Heart right ventricle (tissue), 16 donors: ENCODE results near the gene ASCL5. TPM values are rescaled to one million over a fixed set of nuclear protein-coding genes. Genes with fewer than 3 reads are reported as not detected.
A peak's percentile ranks its signal among the peaks of the same experiment; 100 is the strongest.

Source experiments
- ATAC-seq, 8 donors: fragments of 200-7000 bp; cut with Tn5 transposase; one replicate each; pipeline ENCODE4 v1.9.1; 2020; ENCODE audit warnings: mild to moderate bottlenecking in 8 of 8, moderate library complexity in 8 of 8, moderate number of reproducible peaks in 1 of 8
- DNase-seq, 2 donors: peaks; one replicate each; pipeline ENCODE4 v3.0.0-alpha.2; 2020
- H3K27ac ChIP-seq, 10 donors: fragments of 200-600 bp; sonication (generic) in 2 of 10; one replicate each; pipeline versions ENCODE4 v1.5.0 to v1.8.0; 2020 to 2022; ENCODE audit warnings: mild to moderate bottlenecking in 3 of 10
- H3K27me3 ChIP-seq, 7 donors: fragments of 200-600 bp; one replicate each; pipeline ENCODE4 v1.8.0; 2021 to 2022; ENCODE audit warnings: mild to moderate bottlenecking in 2 of 7
- H3K36me3 ChIP-seq, 9 donors: fragments of 200-600 bp; sonication (generic) in 1 of 9; one replicate each; pipeline versions ENCODE4 v1.5.0 to v1.8.0; 2020 to 2022; ENCODE audit warnings: mild to moderate bottlenecking in 2 of 9
- H3K4me1 ChIP-seq, 9 donors: fragments of 200-600 bp; sonication (generic) in 1 of 9; one replicate each; pipeline versions ENCODE4 v1.5.0 to v1.8.0; 2020 to 2022; ENCODE audit warnings: mild to moderate bottlenecking in 4 of 9
- H3K4me3 ChIP-seq, 10 donors: fragments of 200-600 bp; sonication (generic) in 2 of 10; one replicate each; pipeline versions ENCODE4 v1.5.0 to v1.8.0; 2020 to 2022; ENCODE audit warnings: mild to moderate bottlenecking in 7 of 10, moderate library complexity in 2 of 10
- H3K9me3 ChIP-seq, 11 donors: fragments of 200-600 bp in 10 of 11; sonication (generic) in 2 of 11; one replicate each; pipeline versions ENCODE4 v1.5.0 to v1.8.0; 2013 to 2022; ENCODE audit warnings: mild to moderate bottlenecking in 2 of 11, control low read depth in 1 of 11, moderate library complexity in 1 of 11
- CTCF ChIP-seq, 9 donors: fragments of 200-600 bp; sonication (generic) in 2 of 9; IDR thresholded peaks; one replicate each; pipeline versions ENCODE4 v1.5.0 to v1.8.0; 2021 to 2022; ENCODE audit warnings: antibody characterized with exemption in 9 of 9, mild to moderate bottlenecking in 5 of 9, moderate library complexity in 1 of 9
- WGBS, 2 donors: extraction: QIAGEN DNeasy Blood & Tissue Kit; methylation state at CpG; one replicate each; pipeline ENCODE4 v1.1.7; 2013; ENCODE audit warnings: inconsistent platforms in 1 of 2; 5-methylcytosine and 5-hydroxymethylcytosine counted together
- intact Hi-C, 10 donors: fragments of 100-400 bp; cut with DNase I; formaldehyde crosslinking; loops; one replicate each; pipeline versions ENCODE4 v1.11.1 to v1.14.2; 2022
- polyA plus RNA-seq, 2 donors: library from polyadenylated mRNA; stranded (reverse); fragments of 200-250 nt; gene quantifications; one replicate each; pipeline ENCODE4 v1.2.3, GENCODE V29; 2013
- total RNA-seq, 10 donors: library from RNA; stranded (reverse); fragmentation: NEBNext Ultra II Directional in 3 of 10; extraction: Animal tissue kit (Norgen Biotek cat#: 25700) in 3 of 10; gene quantifications; one replicate each; pipeline versions ENCODE4 v1.2.1 to v1.2.4, GENCODE V29; 2021 to 2023
- donor health status: Arrhythmogenic right ventricular cardiomyopathy.
- donor health status: ischemic (EF 13 %, LVEDD 7.1; RV severe dilation, severe dysfunction).
- donor health status: healthy with polysubstance abuse.
- donor health status: DM: no; HTN: yes; CAD: no.
- donor health status: DM: no; HTN: no; CAD: no.
- donor health status: ischemic (EF 25% LVEDD 6.9; RV normal size, moderate dysfunction).
- donor health status: ischemic (EF 25% LVEDD 5.7; RV mildly dilated, moderate dysfunction).
- donor health status: healthy.
- donor health status: DM: yes; HTN: yes; CAD: no.
- donor health status: Ischemic cardiomyopathy.
- donor health status: ischemic (EF 35%, LVEDD 5.7; RV mildly dilated, moderate dysfunction).
- donor health status: nonischemic (EF 11% LVEDD 7.7; RV severe dilation, severe dysfunction).
- donor health status: DM: yes; HTN: yes; CAD: no.
- donor health status: PGD.
- donor health status: ischemic (EF 29% LVEDD 5.4; RV normal size, mild dysfunction).
- donor health status: nonischemic (EF 23%, LVEDD 6.1; RV moderate dilation, normal function).

ASCL5 gene
- total and polyA plus RNA-seq, 12 donors, result not detected

DNA sequence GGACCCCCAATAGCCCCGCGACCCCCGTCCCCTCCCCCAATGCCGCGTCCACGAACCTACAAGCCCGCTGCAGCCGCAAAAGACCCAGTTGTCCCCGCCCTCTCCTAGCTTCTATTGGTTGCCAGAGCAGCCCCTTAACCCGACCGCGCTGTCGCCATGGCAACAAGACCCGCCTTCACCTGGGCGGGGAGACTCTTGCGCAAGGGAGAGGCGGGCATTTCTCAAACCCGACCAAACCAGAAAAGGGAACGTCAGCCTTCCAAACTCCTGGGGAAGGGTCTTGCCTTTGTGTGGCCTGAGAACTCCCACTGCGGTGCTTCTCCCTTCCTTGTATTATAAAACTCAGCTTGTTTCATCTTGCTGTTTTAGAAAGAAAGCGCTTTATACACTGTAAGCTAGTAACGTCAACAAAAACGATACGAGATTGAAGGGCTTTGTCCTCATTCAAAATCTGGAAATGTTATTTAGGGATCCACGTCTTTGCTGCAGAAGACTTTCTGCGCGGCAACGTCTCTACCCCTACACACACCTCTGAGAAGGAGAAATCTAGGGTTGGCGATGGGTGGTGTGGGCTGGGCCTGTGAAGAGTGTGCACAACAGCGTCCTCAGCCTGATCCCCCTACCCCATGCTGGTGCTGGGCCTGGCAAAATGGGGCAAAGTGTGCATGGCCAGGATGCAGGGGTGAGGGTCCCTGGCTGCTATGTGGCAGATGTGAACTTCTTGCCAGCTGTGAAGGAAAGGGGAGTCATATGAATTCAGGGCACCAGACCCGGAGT, 27.6 kb upstream of the ASCL5 start, which contains the start of gene TMEM9:
Gene TMEM9, minus strand, starts transcription at position 86 of the 777 bp plus-strand sequence. CDS start 551 bp downstream, outside the sequence.
- 7 to 9% methylated on average over 31 of the region's 31 CpGs for WGBS, 2 donors
- peak within 1 kb of the TSS; percentile 61 to 98 (median 88) for H3K4me3 ChIP-seq
- intact Hi-C loops, result loop anchor here in 1 of 10 donors (1.0 kb wide), 1 partner anchor 16 kb away; no protein-coding TSS in a partner anchor
- TF ChIP-seq CTCF (IDR thresholded peaks at IDR 0.05), result no peak
- H3K36me3 ChIP-seq, result peaks cover 0 to 27% (median 7%) of the 10 kb centered on the region in 9 donors
- H3K27me3 ChIP-seq, result peaks cover 0 to 1% (median 0%) of the 10 kb centered on the region in 7 donors
- H3K27ac ChIP-seq, result peak within 1 kb of the TSS; percentile 29 to 77 (median 64)
- ATAC-seq (peak; percentile 95 to 99 (median 98)), DNase-seq (peak; percentile 98)
- peaks cover 3 to 18% (median 14%) of the 10 kb centered on the region in 9 donors for H3K4me1 ChIP-seq
- no peaks in the 10 kb centered on the region for H3K9me3 ChIP-seq

GRCh38 chr1:201153474-201154388, 26.7 kb upstream of the ASCL5 start:
- no peak for DNase-seq
- H3K9me3 ChIP-seq, result no peaks in the 10 kb centered on the region
- peaks cover 3 to 18% (median 14%) of the 10 kb centered on the region in 9 donors for H3K4me1 ChIP-seq
- ATAC-seq, result peak; percentile 80 to 88 (median 84)
- H3K4me3 ChIP-seq, result peak overlapping the region; percentile 61 to 98 (median 88)
- no peak for TF ChIP-seq CTCF (IDR thresholded peaks at IDR 0.05)
- WGBS, 2 donors, result 3% methylated on average over 37 of the region's 37 CpGs
- intact Hi-C loops, result loop anchor here in 1 of 10 donors (1.0 kb wide), 1 partner anchor 17 kb away; no protein-coding TSS in a partner anchor
- peaks cover 0 to 35% (median 7%) of the 10 kb centered on the region in 9 donors for H3K36me3 ChIP-seq
- H3K27ac ChIP-seq, result peak overlapping the region; percentile 29 to 77 (median 64)
- H3K27me3 ChIP-seq, result no peaks in the 10 kb centered on the region

DNA sequence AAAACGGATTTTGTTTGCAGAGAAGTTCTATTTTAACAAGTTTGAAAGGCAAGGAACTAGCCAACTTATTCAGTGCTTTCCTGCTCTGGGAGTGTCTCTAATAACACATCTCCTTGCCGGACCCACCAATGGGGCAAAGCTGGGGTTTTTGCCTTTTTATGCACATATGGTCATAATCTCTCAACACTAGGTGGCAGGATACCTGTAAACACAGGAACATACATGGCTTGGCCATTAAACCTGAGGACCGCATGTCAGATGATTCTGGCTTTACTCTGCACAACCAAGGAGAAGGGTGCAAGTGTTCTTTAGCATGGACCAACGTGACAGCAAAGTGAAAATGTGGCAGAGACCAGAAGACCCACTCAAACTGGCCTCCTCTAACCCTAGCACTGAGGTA, 22.4 kb upstream of the ASCL5 start:
- DNase-seq, result no peak
- no peak overlapping the region for H3K27ac ChIP-seq
- no peaks in the 10 kb centered on the region for H3K27me3 ChIP-seq
- peak in 6 of 9 donors; percentile 12 to 38 (median 32) for TF ChIP-seq CTCF (IDR thresholded peaks at IDR 0.05)
- H3K36me3 ChIP-seq, result peaks cover 0 to 78% (median 12%) of the 10 kb centered on the region in 9 donors
- WGBS, 2 donors, result 88 to 92% methylated on average over 4 of the region's 4 CpGs
- ATAC-seq, result no peak
- H3K4me3 ChIP-seq, result no peak overlapping the region
- no peaks in the 10 kb centered on the region for H3K9me3 ChIP-seq
- peaks cover 0 to 14% (median 11%) of the 10 kb centered on the region in 9 donors for H3K4me1 ChIP-seq
- intact Hi-C loops, result loop anchor here in 1 of 10 donors (10.0 kb wide), 1 partner anchor 75 kb away; no protein-coding TSS in a partner anchor
